PC-9 (cell line): ENCODE results near the gene COQ4.

Experiments
- CTCF ChIP-seq: fragments of 200-600 bp; sonication (generic); conservative IDR thresholded peaks from 2 replicates; pipeline ENCODE4 v1.6.1; 2017; ENCODE audit warnings: mixed run types, antibody characterized with exemption, mild to moderate bottlenecking, moderate library complexity
- EZH2 ChIP-seq: fragments of 200-600 bp; sonication (generic); IDR thresholded peaks from 2 replicates; pipeline ENCODE4 v1.8.0; 2017; ENCODE audit warnings: antibody characterized with exemption, low read depth

- TF ChIP-seq EZH2 (no peak), CTCF (0 out of 2 replicates have a peak, but pooled peaks have one; percentile 14)
Observed at GRCh38 chr9:128371630-128372117, 49.0 kb downstream of the COQ4 start.
